ENCODE data around the gene AK5. TPM values are rescaled to one million over a fixed set of nuclear protein-coding genes. Genes with fewer than 3 reads are reported as not detected.
"Not testable (repeated sequence)": the region's sequence is repeated elsewhere in the genome, so short reads cannot be mapped to it uniquely, and the experiment has no call there.

Gene AK5
- total and polyA plus RNA-seq, 8 donors: 0.11 to 0.87 (median 0.28) TPM; not detected in 1

- H3K9me3 ChIP-seq: no peaks in the 10 kb centered on the region
- intact Hi-C loops (cut with DNase I): no loop called here
- 62 to 74% methylated on average over 4 of the region's 4 CpGs for WGBS, 2 donors
- ATAC-seq (no peak), FAIRE-seq (no peak), DNase-seq (no peak)
- H3K27me3 ChIP-seq: peaks cover 0 to 7% (median 0%) of the 10 kb centered on the region in 4 donors
- H3K27ac ChIP-seq: no peak overlapping the region
- no peaks in the 10 kb centered on the region for H3K4me1 ChIP-seq
- no peak for TF ChIP-seq CTCF (IDR thresholded peaks at IDR 0.05)
- no peaks in the 10 kb centered on the region for H3K36me3 ChIP-seq
- no peak overlapping the region for H3K4me3 ChIP-seq
Observed at GRCh38 chr1:77292551-77292950, 10.7 kb downstream of the AK5 start.

- no peaks in the 10 kb centered on the region for H3K36me3 ChIP-seq
- TF ChIP-seq CTCF (IDR thresholded peaks at IDR 0.05): no peak
- no peaks in the 10 kb centered on the region for H3K27me3 ChIP-seq
- 66 to 95% methylated on average over 1 of the region's 1 CpG for WGBS, 2 donors
- H3K9me3 ChIP-seq: no peaks in the 10 kb centered on the region
- DNase-seq (no peak), ATAC-seq (no peak), FAIRE-seq (no peak)
- no peak overlapping the region for H3K4me3 ChIP-seq
- intact Hi-C loops (cut with DNase I): no loop called here
- H3K27ac ChIP-seq: no peak overlapping the region
- H3K4me1 ChIP-seq: no peaks in the 10 kb centered on the region
Observed at GRCh38 chr1:77300566-77300965, 18.7 kb downstream of the AK5 start.

GRCh38 chr1:77303387-77303786, 21.6 kb downstream of the AK5 start:
- no peak for TF ChIP-seq CTCF (IDR thresholded peaks at IDR 0.05)
- Histone ChIP-seq H3K27ac (no peak overlapping the region), H3K4me3 (no peak overlapping the region), H3K36me3 (no peaks in the 10 kb centered on the region), H3K9me3 (no peaks in the 10 kb centered on the region), H3K27me3 (no peaks in the 10 kb centered on the region), H3K4me1 (no peaks in the 10 kb centered on the region)
- no peak for DNase-seq
- 60 to 61% methylated on average over 3 of the region's 3 CpGs for WGBS, 2 donors
- intact Hi-C loops (cut with DNase I): no loop called here
- FAIRE-seq: no peak
- ATAC-seq: no peak

GRCh38 chr1:77308889-77309621, 27.2 kb downstream of the AK5 start:
- 38 to 50% methylated on average over 8 of the region's 8 CpGs for WGBS, 2 donors
- DNase-seq (no peak), ATAC-seq (no peak), FAIRE-seq (no peak)
- Histone ChIP-seq H3K4me3 (no peak overlapping the region), H3K36me3 (no peaks in the 10 kb centered on the region), H3K27ac (no peak overlapping the region), H3K9me3 (no peaks in the 10 kb centered on the region), H3K4me1 (no peaks in the 10 kb centered on the region), H3K27me3 (no peaks in the 10 kb centered on the region)
- intact Hi-C loops (cut with DNase I): no loop called here
- no peak for TF ChIP-seq CTCF (IDR thresholded peaks at IDR 0.05)

GRCh38 chr1:77310924-77311323, 29.1 kb downstream of the AK5 start:
- FAIRE-seq (no peak), DNase-seq (no peak), ATAC-seq (no peak)
- no peaks in the 10 kb centered on the region for H3K36me3 ChIP-seq
- no peak overlapping the region for H3K4me3 ChIP-seq
- TF ChIP-seq CTCF (IDR thresholded peaks at IDR 0.05): no peak
- 59 to 62% methylated on average over 3 of the region's 3 CpGs for WGBS, 2 donors
- no peaks in the 10 kb centered on the region for H3K9me3 ChIP-seq
- no peak overlapping the region for H3K27ac ChIP-seq
- H3K27me3 ChIP-seq: no peaks in the 10 kb centered on the region
- intact Hi-C loops (cut with DNase I): no loop called here
- H3K4me1 ChIP-seq: no peaks in the 10 kb centered on the region

- WGBS, 2 donors: 76 to 77% methylated on average over 5 of the region's 5 CpGs
- H3K36me3 ChIP-seq; H3K27me3 ChIP-seq; DNase-seq; H3K27ac ChIP-seq; H3K4me1 ChIP-seq; H3K9me3 ChIP-seq; ATAC-seq; FAIRE-seq; intact Hi-C loops (cut with DNase I); H3K4me3 ChIP-seq: not testable (repeated sequence)
Observed at GRCh38 chr1:77312364-77312763, 30.5 kb downstream of the AK5 start.

Measured in pancreas (tissue), 10 donors.